A673 (cell line): ENCODE data around the gene ZSWIM5.

ENCODE experiments used
- CTCF ChIP-seq: fragments of 300-800, 200-600 bp; sonication (generic); conservative IDR thresholded peaks from 2 replicates; pipeline ENCODE4 v1.5.1; 2017; ENCODE audit warnings: low read depth, mild to moderate bottlenecking, antibody characterized with exemption, low read length, moderate library complexity, mixed read lengths
- EZH2 ChIP-seq: fragments of 200-600 bp; sonication (generic); IDR thresholded peaks from 2 replicates; pipeline ENCODE4 v1.6.1; 2017; ENCODE audit warnings: borderline replicate concordance, low read depth, mild to moderate bottlenecking, mixed read lengths, antibody characterized with exemption, low read length; ENCODE audit not compliant: poor library complexity, severe bottlenecking

DNA sequence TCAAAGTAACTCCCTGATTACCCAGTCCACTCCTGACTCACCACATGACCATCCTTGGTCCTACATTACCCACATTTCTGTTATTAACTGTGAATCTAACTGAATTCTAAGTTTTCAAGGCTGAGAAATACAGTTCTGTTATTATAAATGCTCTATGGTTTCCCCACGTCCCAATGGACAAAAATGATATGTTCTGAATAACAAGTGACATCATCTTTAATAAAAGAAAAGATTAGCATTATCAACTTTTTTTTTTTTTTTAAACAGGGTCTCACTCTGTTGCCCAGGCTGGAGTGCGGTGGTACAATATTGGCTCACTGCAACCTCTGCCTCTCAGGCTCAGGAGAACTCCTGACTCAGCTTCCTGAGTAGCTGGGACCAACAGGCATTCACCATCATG is 59.6 kb downstream of the ZSWIM5 start:
- TF ChIP-seq CTCF (no peak), EZH2 (no peak)
